Endodermal cell (in vitro differentiated cells): ENCODE results near the gene OIT3. TPM values are rescaled to one million over a fixed set of nuclear protein-coding genes. Genes with fewer than 3 reads are reported as not detected.

ENCODE experiments used
- DNase-seq: peaks from one replicate; pipeline ENCODE4 v3.0.0-alpha.2; 2017
- H3K27ac ChIP-seq: 2 replicates; pipeline ENCODE4 v1.5.1; 2013; ENCODE audit warnings: mild to moderate bottlenecking, low read depth, low read length, moderate library complexity
- H3K27me3 ChIP-seq: 2 replicates; pipeline ENCODE4 v1.6.1; 2013; ENCODE audit warnings: mild to moderate bottlenecking, low read length, moderate library complexity; ENCODE audit not compliant: insufficient read depth, control insufficient read depth, poor library complexity, severe bottlenecking
- H3K36me3 ChIP-seq: 2 replicates; pipeline ENCODE4 v1.7.0; 2013; ENCODE audit warnings: mild to moderate bottlenecking, low read length, moderate library complexity; ENCODE audit not compliant: control insufficient read depth, insufficient read depth
- H3K4me1 ChIP-seq: one replicate; pipeline ENCODE4 v1.7.0; 2013; ENCODE audit warnings: low read length; ENCODE audit not compliant: control insufficient read depth, insufficient read depth
- H3K4me3 ChIP-seq: 2 replicates; pipeline ENCODE4 v1.5.1; 2013; ENCODE audit warnings: mild to moderate bottlenecking, low read length, moderate library complexity
- H3K9ac ChIP-seq: 2 replicates; pipeline ENCODE4 v1.6.1; 2013; ENCODE audit warnings: mild to moderate bottlenecking, low read length, moderate library complexity; ENCODE audit not compliant: poor library complexity, severe bottlenecking; ENCODE audit errors: extremely low read depth
- H3K9me3 ChIP-seq: 2 replicates; pipeline ENCODE4 v1.6.1; 2013; ENCODE audit warnings: mild to moderate bottlenecking, low read length, moderate library complexity; ENCODE audit not compliant: control insufficient read depth
- H3K27ac Mint-ChIP-seq: 2 replicates; pipeline ENCODE4 v1.8.0; 2020; ENCODE audit warnings: mixed read lengths
- H3K27me3 Mint-ChIP-seq: 2 replicates; pipeline ENCODE4 v1.8.0; 2021; ENCODE audit warnings: mild to moderate bottlenecking, mixed read lengths; ENCODE audit not compliant: insufficient read depth
- H3K36me3 Mint-ChIP-seq: 2 replicates; pipeline ENCODE4 v1.8.0; 2020; ENCODE audit warnings: low read depth, mixed read lengths
- H3K4me1 Mint-ChIP-seq: 2 replicates; pipeline ENCODE4 v1.8.0; 2020; ENCODE audit warnings: mixed read lengths
- H3K4me3 Mint-ChIP-seq: 2 replicates; pipeline ENCODE4 v1.8.0; 2020; ENCODE audit warnings: mild to moderate bottlenecking, moderate library complexity, mixed read lengths
- H3K9me3 Mint-ChIP-seq: 2 replicates; pipeline ENCODE4 v1.8.0; 2020; ENCODE audit warnings: mild to moderate bottlenecking, mixed read lengths
- CTCF ChIP-seq: fragments of 200-600 bp; sonication (generic); conservative IDR thresholded peaks from 2 replicates; pipeline ENCODE4 v1.5.0; 2021; ENCODE audit warnings: antibody characterized with exemption, mild to moderate bottlenecking
- WGBS, 2 experiments: methylation state at CpG; one replicate each; pipeline versions ENCODE4 v1.1.5 to v1.1.7; 2013; ENCODE audit warnings: missing lambda C conversion rate in 2 of 2, mixed read lengths in 1 of 2; ENCODE audit not compliant: insufficient coverage in 1 of 2, insufficient read length in 1 of 2; 5-methylcytosine and 5-hydroxymethylcytosine counted together
- total RNA-seq, 2 donors: library from RNA; stranded (reverse); fragmentation: NEBNext Ultra II Directional in 1 of 2; extraction: Animal tissue kit (Norgen Biotek cat#: 25700) in 1 of 2; gene quantifications; 2 replicates in 1 of 2; 3 replicates in 1 of 2; pipeline ENCODE4 v1.2.1, GENCODE V29; 2021

OIT3 gene
- total RNA-seq, 2 donors from 2014 or later, result 0.13 TPM; not detected in 1

GRCh38 chr10:72946963-72947362 is 53.4 kb downstream of the OIT3 start:
- Histone ChIP-seq H3K27ac (no peak overlapping the region), H3K9ac (no peak overlapping the region), H3K36me3 (no peaks in the 10 kb centered on the region), H3K9me3 (peaks cover 3% of the 10 kb centered on the region), H3K4me1 (no peaks in the 10 kb centered on the region), H3K27me3 (peaks cover 4% of the 10 kb centered on the region), H3K4me3 (no peak overlapping the region)
- H3K9me3 Mint-ChIP-seq, result no peaks in the 10 kb centered on the region
- no peak for DNase-seq
- no peaks in the 10 kb centered on the region for H3K36me3 Mint-ChIP-seq
- H3K27ac Mint-ChIP-seq, result no peak overlapping the region
- 92 to 100% methylated on average over 1 of the region's 1 CpG for WGBS, 2 experiments
- H3K4me3 Mint-ChIP-seq, result no peak overlapping the region
- TF ChIP-seq CTCF, result no peak
- peaks cover 2% of the 10 kb centered on the region for H3K27me3 Mint-ChIP-seq
- H3K4me1 Mint-ChIP-seq, result no peaks in the 10 kb centered on the region

- Mint-ChIP-seq H3K4me3 (no peak overlapping the region), H3K9me3 (no peaks in the 10 kb centered on the region), H3K4me1 (peaks cover 15% of the 10 kb centered on the region), H3K27me3 (peaks cover 2% of the 10 kb centered on the region), H3K36me3 (no peaks in the 10 kb centered on the region), H3K27ac (no peak overlapping the region)
- peak; percentile 53 for DNase-seq
- no peak for TF ChIP-seq CTCF
- H3K9me3 ChIP-seq, result peaks cover 5% of the 10 kb centered on the region
- peaks cover 7% of the 10 kb centered on the region for H3K4me1 ChIP-seq
- H3K36me3 ChIP-seq, result no peaks in the 10 kb centered on the region
- WGBS, 2 experiments, result 65 to 84% methylated on average over 4 to 6 of the region's 6 CpGs
- peaks cover 4% of the 10 kb centered on the region for H3K27me3 ChIP-seq
- H3K9ac ChIP-seq, result no peak overlapping the region
- H3K27ac ChIP-seq, result no peak overlapping the region
- H3K4me3 ChIP-seq, result no peak overlapping the region
Measured at GRCh38 chr10:72948762-72949161, 55.2 kb downstream of the OIT3 start.

DNA sequence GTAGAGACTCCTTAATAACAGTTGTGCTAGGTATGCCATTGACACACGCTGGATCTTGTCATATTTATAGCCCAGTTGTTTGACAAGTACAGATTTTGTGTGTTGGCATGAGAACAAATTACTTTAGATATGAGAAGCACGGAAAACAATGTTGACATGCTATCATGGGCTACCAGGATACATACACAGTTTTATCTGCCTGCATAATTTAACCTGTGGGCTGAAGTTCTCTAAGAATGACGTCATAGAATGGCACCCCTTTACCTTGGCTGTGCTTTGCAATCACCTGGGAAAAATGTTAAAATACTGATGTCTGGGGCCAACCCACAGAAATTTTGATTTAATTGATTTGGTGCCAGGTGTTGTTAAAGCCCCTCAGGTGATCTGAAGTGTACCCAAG is 58.2 kb downstream of the OIT3 start:
- Mint-ChIP-seq H3K36me3 (no peaks in the 10 kb centered on the region), H3K27ac (no peak overlapping the region), H3K4me1 (peaks cover 28% of the 10 kb centered on the region), H3K9me3 (no peaks in the 10 kb centered on the region), H3K27me3 (no peaks in the 10 kb centered on the region), H3K4me3 (no peak overlapping the region)
- Histone ChIP-seq H3K36me3 (no peaks in the 10 kb centered on the region), H3K9ac (no peak overlapping the region), H3K27ac (no peak overlapping the region), H3K9me3 (peaks cover 5% of the 10 kb centered on the region), H3K27me3 (no peaks in the 10 kb centered on the region), H3K4me3 (no peak overlapping the region), H3K4me1 (peaks cover 15% of the 10 kb centered on the region)
- no peak for DNase-seq
- TF ChIP-seq CTCF, result no peak
- WGBS, 2 experiments, result 93 to 100% methylated on average over 3 of the region's 3 CpGs
